ENCODE measurements around the gene NFILZ. TPM values are rescaled to one million over a fixed set of nuclear protein-coding genes. Genes with fewer than 3 reads are reported as not detected.
A peak's percentile ranks its signal among the peaks of the same experiment; 100 is the strongest.
"Not testable (repeated sequence)": the region's sequence is repeated elsewhere in the genome, so short reads cannot be mapped to it uniquely, and the experiment has no call there.

The NFILZ gene
- total RNA-seq, 3 donors from 2014 or later: not detected

GRCh38 chr19:8626842-8627241 is 3.6 kb upstream of the NFILZ start:
- Histone ChIP-seq H3K4me1 (no peaks in the 10 kb centered on the region), H3K4me3 (no peak overlapping the region), H3K9me3 (peaks cover 7 to 28% of the 10 kb centered on the region in 2 donors), H3K27me3 (no peaks in the 10 kb centered on the region), H3K27ac (no peak overlapping the region), H3K36me3 (no peaks in the 10 kb centered on the region)
- DNase-seq (ENCODE audit: low spot score in 2 of 2): no peak
- TF ChIP-seq POLR2AphosphoS5 (IDR thresholded peaks at IDR 0.05) (no peak), POLR2A (IDR thresholded peaks at IDR 0.05) (no peak)
- intact Hi-C loops (cut with DNase I; ENCODE audit: low total_unique reads): no loop called here

DNA sequence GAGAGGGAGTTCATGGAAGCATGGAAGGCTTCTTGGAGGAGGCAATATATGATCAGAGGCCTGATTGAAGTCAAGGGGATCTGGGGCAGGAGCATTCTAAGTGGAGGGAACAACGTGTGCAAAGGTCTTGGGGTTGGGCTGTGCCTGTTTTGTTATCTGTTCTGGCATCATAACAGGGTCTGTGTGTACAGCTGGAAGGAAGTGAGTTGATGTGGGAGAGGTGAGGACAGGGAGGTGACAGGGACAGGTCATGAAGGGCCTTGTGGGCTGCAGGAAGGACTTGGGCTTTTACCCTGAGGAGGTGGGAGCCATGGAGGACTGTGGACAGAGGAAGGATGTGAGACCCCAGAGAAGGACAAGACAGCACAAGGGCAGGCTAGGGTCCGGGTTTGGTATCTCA is 1.2 kb upstream of the NFILZ start:
- intact Hi-C loops (cut with DNase I; ENCODE audit: low total_unique reads): no loop called here
- peaks cover 7 to 28% of the 10 kb centered on the region in 2 donors for H3K9me3 ChIP-seq
- H3K4me1 ChIP-seq: no peaks in the 10 kb centered on the region
- TF ChIP-seq POLR2AphosphoS5 (IDR thresholded peaks at IDR 0.05) (no peak), POLR2A (IDR thresholded peaks at IDR 0.05) (no peak)
- TF ChIP-seq, protein P1, sequence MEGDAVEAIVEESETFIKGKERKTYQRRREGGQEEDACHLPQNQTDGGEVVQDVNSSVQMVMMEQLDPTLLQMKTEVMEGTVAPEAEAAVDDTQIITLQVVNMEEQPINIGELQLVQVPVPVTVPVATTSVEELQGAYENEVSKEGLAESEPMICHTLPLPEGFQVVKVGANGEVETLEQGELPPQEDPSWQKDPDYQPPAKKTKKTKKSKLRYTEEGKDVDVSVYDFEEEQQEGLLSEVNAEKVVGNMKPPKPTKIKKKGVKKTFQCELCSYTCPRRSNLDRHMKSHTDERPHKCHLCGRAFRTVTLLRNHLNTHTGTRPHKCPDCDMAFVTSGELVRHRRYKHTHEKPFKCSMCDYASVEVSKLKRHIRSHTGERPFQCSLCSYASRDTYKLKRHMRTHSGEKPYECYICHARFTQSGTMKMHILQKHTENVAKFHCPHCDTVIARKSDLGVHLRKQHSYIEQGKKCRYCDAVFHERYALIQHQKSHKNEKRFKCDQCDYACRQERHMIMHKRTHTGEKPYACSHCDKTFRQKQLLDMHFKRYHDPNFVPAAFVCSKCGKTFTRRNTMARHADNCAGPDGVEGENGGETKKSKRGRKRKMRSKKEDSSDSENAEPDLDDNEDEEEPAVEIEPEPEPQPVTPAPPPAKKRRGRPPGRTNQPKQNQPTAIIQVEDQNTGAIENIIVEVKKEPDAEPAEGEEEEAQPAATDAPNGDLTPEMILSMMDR (IDR thresholded peaks at IDR 0.05): no peak
- no peak overlapping the region for H3K4me3 ChIP-seq
- no peaks in the 10 kb centered on the region for H3K27me3 ChIP-seq
- no peak overlapping the region for H3K27ac ChIP-seq
- DNase-seq (ENCODE audit: low spot score in 2 of 2): no peak
- no peaks in the 10 kb centered on the region for H3K36me3 ChIP-seq

- Histone ChIP-seq H3K9me3 (peaks cover 7 to 28% of the 10 kb centered on the region in 2 donors), H3K36me3 (no peaks in the 10 kb centered on the region), H3K27ac (peak overlapping the region in 1 of 2 donors; percentile 55), H3K27me3 (no peaks in the 10 kb centered on the region), H3K4me3 (no peak overlapping the region), H3K4me1 (no peaks in the 10 kb centered on the region)
- intact Hi-C loops (cut with DNase I; ENCODE audit: low total_unique reads): loop anchor here (10.0 kb wide), 1 partner anchor 526 kb away; no protein-coding TSS in a partner anchor
- TF ChIP-seq POLR2AphosphoS5 (IDR thresholded peaks at IDR 0.05) (no peak), POLR2A (IDR thresholded peaks at IDR 0.05) (no peak)
- TF ChIP-seq, protein P1 (IDR thresholded peaks at IDR 0.05): no peak
- no peak for DNase-seq (ENCODE audit: low spot score in 2 of 2)
Measured at GRCh38 chr19:8630796-8631424, 477 bp downstream of the NFILZ start.

DNA sequence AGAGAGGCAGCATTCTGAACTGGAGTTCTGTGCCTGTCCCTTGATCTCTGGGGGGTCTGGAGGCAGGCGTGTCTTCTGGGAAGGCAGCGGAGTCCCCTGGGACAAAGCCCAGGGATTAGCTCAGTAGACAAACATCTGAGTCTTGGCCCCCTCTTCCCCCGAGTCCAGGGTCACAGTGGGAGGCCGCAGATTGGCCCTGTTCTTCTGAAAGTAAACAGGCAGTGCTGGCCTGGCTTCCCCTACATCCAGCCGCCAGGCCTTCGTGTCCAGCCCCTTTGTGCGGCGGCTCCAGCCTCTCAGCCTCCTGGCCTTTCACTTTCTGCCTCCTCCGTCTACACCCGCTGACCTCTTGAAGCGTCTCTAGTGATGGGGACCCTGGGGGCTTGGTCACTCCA is 989 bp downstream of the NFILZ start:
- no peaks in the 10 kb centered on the region for H3K27me3 ChIP-seq
- intact Hi-C loops (cut with DNase I; ENCODE audit: low total_unique reads): loop anchor here (10.0 kb wide), 1 partner anchor 527 kb away; no protein-coding TSS in a partner anchor

GRCh38 chr19:8635422-8635821 is 5.0 kb downstream of the NFILZ start:
- H3K27ac ChIP-seq: no peak overlapping the region
- peaks cover 0 to 6% of the 10 kb centered on the region in 2 donors for H3K9me3 ChIP-seq
- no peaks in the 10 kb centered on the region for H3K4me1 ChIP-seq
- no peak for DNase-seq (ENCODE audit: low spot score in 2 of 2)
- no peak for TF ChIP-seq POLR2AphosphoS5 (IDR thresholded peaks at IDR 0.05)
- TF ChIP-seq, protein P1 (IDR thresholded peaks at IDR 0.05): no peak
- no peak for TF ChIP-seq POLR2A (IDR thresholded peaks at IDR 0.05)
- no peak overlapping the region for H3K4me3 ChIP-seq
- no peaks in the 10 kb centered on the region for H3K27me3 ChIP-seq
- intact Hi-C loops (cut with DNase I; ENCODE audit: low total_unique reads): loop anchor here (10.0 kb wide), 1 partner anchor 531 kb away; no protein-coding TSS in a partner anchor
- no peaks in the 10 kb centered on the region for H3K36me3 ChIP-seq

More for the DNA sequence above, 989 bp downstream of the NFILZ start:
- Histone ChIP-seq H3K27ac (peak overlapping the region in 1 of 2 donors; percentile 55), H3K4me3 (no peak overlapping the region), H3K4me1 (no peaks in the 10 kb centered on the region), H3K9me3 (peaks cover 7 to 28% of the 10 kb centered on the region in 2 donors), H3K36me3 (no peaks in the 10 kb centered on the region)
- TF ChIP-seq, protein P1 (IDR thresholded peaks at IDR 0.05): no peak
- no peak for TF ChIP-seq POLR2AphosphoS5 (IDR thresholded peaks at IDR 0.05)
- TF ChIP-seq POLR2A (IDR thresholded peaks at IDR 0.05): no peak
- no peak for DNase-seq (ENCODE audit: low spot score in 2 of 2)

- H3K27me3 ChIP-seq; H3K27ac ChIP-seq; H3K9me3 ChIP-seq; H3K4me3 ChIP-seq; H3K36me3 ChIP-seq; H3K4me1 ChIP-seq; DNase-seq (ENCODE audit: low spot score in 2 of 2): not testable (repeated sequence)
- intact Hi-C loops (cut with DNase I; ENCODE audit: low total_unique reads): loop anchor here (10.0 kb wide), 1 partner anchor 532 kb away; no protein-coding TSS in a partner anchor
Measured at GRCh38 chr19:8637070-8637469, 6.6 kb downstream of the NFILZ start.
